Endothelial cell of umbilical vein (primary cell): ENCODE results near the gene NRXN3.

ENCODE experiments used
- EZH2 ChIP-seq: IDR thresholded peaks from 2 replicates; pipeline ENCODE4 v1.6.1; 2012; ENCODE audit warnings: borderline replicate concordance, low read depth, mild to moderate bottlenecking, moderate library complexity, low read length, inconsistent platforms; ENCODE audit not compliant: severe bottlenecking
- POLR2A ChIP-seq: IDR thresholded peaks from 2 replicates; pipeline ENCODE4 v1.6.1; 2012; ENCODE audit warnings: low read depth, mild to moderate bottlenecking, control low read depth, low read length
- POLR2AphosphoS5 ChIP-seq: IDR thresholded peaks from 2 replicates; pipeline ENCODE4 v1.6.1; 2012; ENCODE audit warnings: low read depth, mild to moderate bottlenecking, control low read depth, low read length, moderate library complexity; ENCODE audit not compliant: insufficient read depth
- TF ChIP-seq, protein P1 (sequence below), 2 donors: IDR thresholded peaks; 1 replicate in 1 of 2; 2 replicates in 1 of 2; pipeline ENCODE4 v1.5.1; 2011; ENCODE audit warnings: low read length in 2 of 2, mild to moderate bottlenecking in 2 of 2, moderate library complexity in 2 of 2, control low read depth in 1 of 2, inconsistent platforms in 1 of 2, low read depth in 1 of 2; ENCODE audit not compliant: insufficient read depth in 1 of 2; ENCODE audit errors: extremely low read depth in 1 of 2
- TF ChIP-seq, protein P2 (sequence below): IDR thresholded peaks from 2 replicates; pipeline ENCODE4 v1.6.1; 2011; ENCODE audit not compliant: insufficient read depth, insufficient read length

DNA sequence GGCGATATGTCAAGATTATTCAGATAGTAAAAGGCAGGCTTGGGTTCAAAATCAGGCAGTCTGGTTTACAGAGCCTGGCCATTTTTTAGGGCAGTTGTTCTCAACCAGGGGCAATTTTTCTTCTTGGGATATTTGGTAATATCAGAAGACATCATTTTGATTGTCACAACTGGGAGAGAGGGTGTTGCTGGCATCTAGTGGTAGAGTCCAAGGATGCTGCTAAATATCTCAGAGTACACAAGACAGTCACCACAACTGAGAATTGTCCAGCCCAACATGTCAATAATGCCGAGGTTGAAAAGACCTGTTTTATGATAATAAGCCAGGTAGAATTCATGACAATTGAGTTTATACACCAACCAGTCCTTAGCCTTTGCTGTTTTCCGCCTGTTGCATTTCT is 733.9 kb downstream of the NRXN3 start:
- no peak for TF ChIP-seq EZH2
- TF ChIP-seq, protein P1, sequence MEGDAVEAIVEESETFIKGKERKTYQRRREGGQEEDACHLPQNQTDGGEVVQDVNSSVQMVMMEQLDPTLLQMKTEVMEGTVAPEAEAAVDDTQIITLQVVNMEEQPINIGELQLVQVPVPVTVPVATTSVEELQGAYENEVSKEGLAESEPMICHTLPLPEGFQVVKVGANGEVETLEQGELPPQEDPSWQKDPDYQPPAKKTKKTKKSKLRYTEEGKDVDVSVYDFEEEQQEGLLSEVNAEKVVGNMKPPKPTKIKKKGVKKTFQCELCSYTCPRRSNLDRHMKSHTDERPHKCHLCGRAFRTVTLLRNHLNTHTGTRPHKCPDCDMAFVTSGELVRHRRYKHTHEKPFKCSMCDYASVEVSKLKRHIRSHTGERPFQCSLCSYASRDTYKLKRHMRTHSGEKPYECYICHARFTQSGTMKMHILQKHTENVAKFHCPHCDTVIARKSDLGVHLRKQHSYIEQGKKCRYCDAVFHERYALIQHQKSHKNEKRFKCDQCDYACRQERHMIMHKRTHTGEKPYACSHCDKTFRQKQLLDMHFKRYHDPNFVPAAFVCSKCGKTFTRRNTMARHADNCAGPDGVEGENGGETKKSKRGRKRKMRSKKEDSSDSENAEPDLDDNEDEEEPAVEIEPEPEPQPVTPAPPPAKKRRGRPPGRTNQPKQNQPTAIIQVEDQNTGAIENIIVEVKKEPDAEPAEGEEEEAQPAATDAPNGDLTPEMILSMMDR (IDR thresholded peaks at IDR 0.05; ENCODE audit: extremely low read depth in 1 of 2, insufficient read depth in 1 of 2, low read depth in 1 of 2, low read length in 2 of 2) = no peak
- TF ChIP-seq, protein P2, sequence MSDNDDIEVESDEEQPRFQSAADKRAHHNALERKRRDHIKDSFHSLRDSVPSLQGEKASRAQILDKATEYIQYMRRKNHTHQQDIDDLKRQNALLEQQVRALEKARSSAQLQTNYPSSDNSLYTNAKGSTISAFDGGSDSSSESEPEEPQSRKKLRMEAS = no peak
- no peak for TF ChIP-seq POLR2A
- TF ChIP-seq POLR2AphosphoS5 = no peak
